Fibroblast of skin of left biceps (primary cell): ENCODE data around the gene HOXD10.

Source experiments
- DNase-seq, 2 experiments: peaks; one replicate each; pipeline ENCODE4 v3.0.0-alpha.2; 2013; ENCODE audit warnings: low read depth in 2 of 2

Gene HOXD10

DNA sequence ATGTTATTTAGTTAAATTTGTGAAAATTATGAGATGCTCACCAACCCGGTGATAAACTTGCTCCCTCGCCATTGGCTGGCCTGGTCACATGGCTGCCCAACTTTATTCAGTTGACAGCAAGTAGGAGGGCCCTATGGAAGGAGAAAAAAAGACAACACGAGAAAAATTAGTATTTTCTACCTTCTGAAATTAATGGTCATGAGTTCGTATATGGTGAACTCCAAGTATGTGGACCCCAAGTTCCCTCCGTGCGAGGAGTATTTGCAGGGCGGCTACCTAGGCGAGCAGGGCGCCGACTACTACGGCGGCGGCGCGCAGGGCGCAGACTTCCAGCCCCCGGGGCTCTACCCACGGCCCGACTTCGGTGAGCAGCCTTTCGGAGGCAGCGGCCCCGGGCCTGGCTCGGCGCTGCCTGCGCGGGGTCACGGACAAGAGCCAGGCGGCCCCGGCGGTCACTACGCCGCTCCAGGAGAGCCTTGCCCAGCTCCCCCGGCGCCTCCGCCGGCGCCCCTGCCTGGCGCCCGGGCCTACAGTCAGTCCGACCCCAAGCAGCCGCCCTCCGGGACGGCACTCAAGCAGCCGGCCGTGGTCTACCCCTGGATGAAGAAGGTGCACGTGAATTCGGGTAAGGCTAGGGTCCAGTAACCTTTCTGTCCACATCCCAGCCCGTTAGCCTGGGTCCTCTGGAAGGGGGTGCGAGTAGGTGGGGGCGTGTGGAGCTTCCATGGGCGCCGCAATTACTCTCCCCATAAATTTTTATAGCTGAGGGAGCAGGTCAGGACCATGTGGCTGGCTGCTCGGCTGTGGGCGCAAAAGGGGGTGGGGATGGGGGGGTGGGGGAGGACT is 35.1 kb downstream of the HOXD10 start, which contains the start of gene HOXD4:
Gene HOXD4 (plus strand): TSS at position 109 of the 846 bp plus-strand sequence. CDS start 84 bp downstream, at position 193.
- DNase-seq, result no peak

- no peak for DNase-seq
Observed at GRCh38 chr2:176152350-176153181, 36.0 kb downstream of the HOXD10 start.

DNA sequence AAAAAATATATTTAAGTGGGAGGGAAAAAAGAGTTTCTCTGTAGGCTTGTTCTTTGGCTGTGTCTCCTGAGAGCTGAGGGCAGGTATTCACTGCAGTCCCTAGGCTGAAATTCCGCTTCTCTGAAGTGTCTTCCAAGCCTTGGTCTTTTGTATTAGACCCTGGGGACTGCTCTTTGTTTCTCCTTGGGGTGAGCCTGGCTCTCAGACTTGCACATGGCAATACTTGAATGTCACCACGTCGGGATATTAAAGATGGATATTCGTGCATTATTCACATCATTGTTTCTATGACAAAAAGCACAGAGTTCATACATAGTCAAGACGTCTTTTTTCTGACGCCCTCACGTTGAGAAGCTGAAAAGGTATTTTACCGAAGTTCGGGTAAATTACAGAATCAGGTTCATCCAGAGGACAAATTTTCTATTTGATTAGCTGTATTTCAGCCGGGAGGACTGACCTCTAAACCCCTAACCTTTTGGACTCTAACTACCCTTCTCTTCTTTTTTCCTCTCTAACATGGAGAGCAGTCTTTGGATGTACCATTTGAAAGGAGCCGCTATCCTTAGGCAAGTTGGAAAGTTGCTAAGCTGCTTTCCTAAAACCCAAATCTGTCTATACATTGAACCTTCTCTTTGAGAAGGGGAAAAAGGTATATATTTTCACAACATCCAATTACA is 38.1 kb downstream of the HOXD10 start:
- DNase-seq, result no peak

DNA sequence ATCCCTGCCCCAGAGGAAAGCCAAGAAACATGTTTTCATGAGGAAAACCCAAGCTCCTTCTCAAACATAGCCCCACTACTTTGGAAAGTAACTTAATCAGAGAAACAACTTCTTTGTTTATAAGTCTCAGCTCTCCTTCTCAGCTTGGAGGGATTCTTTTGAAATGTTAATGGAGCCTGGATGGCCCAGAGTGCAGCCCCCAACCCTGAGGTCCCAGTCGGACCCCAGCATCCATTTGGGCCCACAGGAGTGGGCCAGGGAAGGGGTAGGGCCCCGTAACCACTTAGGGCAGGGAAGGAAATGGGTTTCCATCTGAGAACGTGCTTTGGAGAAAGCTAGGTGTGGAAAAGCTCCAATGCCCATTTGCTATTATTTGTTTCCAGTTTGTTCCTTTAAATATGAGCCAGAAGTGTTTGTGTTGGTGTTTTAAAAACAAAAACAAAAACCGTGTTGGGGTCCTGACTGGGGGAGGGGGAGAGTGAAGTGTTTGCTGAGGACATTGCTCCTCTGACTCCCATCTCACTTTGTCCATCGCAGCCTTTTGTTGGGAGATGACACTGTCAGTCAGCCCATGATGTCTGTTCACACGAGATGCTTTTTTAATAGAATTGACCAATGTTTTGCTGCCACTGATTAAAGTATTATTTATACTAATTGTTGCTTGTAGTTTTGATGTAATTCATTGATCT is 38.9 kb downstream of the HOXD10 start:
- DNase-seq, result no peak

- no peak for DNase-seq
Observed at GRCh38 chr2:176156301-176156806, 39.8 kb downstream of the HOXD10 start.

DNA sequence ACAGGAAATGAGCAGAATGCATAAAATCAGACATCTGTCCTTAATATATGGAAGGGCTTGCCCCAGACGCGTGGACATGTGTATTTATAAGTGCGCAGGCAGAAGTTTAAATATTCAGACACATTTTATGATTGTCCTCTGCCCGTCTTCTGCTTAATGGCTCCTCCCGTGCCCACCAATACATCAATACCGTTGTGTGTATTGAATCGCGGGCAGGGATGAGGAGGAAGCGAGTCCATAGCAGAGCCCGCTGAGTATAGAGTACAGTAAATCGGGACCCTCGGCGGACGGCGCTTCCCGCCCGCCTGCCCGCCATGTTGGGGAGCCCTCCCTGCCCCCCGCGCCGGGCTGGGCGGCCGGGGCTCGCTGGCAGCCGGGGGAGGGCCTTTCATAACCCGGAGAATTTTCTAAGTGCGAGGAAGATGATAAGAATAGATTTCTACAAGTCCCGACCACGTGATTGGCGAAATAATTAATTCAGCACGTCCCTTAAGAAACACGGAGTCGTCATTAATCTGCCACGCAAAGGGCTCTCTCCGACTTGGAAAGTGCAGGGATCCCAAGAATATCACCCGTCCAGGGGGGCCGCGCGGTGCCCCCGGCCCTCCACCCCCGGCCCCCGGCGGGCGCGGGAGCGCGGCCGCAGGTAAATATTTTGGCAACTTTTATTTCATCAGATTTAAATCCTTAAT is 40.4 kb downstream of the HOXD10 start, which contains the start of gene HOXD3:
Gene HOXD3 (plus strand): TSS at position 501 of the 692 bp plus-strand sequence. CDS start 11,808 bp downstream, outside the sequence.
- no peak for DNase-seq

DNA sequence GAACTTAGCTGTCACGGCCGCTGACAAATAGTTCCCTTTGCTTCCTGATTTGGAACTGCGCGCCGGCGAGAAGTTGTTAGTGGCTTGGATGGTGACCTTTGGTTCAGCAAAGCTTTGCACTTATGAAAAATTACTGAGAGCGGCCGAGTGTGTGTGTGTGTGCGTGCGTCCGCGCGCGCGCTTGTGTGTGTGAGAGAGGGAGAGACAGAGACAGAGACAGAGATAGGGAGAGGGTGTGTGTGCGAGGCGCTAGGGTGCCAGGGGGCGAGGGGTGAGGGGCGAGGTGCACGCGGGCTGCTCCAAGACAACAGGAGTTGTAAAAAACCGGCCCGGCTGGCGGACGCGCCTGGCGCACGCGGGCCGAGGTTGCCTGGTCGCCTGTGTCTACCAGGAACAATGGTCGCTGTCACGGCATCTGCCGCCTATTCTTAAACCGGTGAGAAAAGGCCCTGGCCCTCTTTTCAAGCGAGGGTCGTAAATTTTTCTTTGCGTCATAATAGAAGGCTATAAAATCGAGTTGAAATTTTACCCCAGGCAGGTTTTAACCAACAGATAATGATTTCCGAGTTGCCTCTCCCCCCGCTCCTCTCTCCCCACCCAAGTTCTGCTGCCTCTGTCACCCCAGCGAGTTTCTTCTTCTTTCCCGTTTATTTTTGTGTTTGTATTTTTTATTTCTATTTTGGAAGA is 41.1 kb downstream of the HOXD10 start:
- DNase-seq, result no peak

DNA sequence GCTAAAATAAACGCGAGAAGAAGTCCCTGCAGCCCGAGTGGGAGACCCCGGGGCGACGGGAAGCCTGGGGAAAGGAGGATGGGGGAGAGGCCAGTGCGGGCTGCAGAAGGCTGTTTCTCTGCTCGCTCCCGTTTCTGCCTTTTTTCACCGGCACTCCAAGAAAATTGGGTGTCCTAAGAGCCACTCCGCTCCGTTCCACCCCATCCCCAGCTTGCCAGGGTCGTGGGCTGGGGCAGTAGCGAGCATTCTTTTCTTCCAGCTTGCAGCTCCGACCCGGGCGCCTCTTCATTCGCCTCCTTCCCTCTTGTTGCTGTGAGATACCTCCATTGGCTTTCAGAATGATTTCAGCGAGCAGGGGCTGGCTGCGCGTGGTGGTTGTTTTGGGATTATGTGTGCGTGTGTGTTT is 41.6 kb downstream of the HOXD10 start:
- DNase-seq, result no peak

- DNase-seq, result no peak
Observed at GRCh38 chr2:176158855-176159662, 42.5 kb downstream of the HOXD10 start.

DNA sequence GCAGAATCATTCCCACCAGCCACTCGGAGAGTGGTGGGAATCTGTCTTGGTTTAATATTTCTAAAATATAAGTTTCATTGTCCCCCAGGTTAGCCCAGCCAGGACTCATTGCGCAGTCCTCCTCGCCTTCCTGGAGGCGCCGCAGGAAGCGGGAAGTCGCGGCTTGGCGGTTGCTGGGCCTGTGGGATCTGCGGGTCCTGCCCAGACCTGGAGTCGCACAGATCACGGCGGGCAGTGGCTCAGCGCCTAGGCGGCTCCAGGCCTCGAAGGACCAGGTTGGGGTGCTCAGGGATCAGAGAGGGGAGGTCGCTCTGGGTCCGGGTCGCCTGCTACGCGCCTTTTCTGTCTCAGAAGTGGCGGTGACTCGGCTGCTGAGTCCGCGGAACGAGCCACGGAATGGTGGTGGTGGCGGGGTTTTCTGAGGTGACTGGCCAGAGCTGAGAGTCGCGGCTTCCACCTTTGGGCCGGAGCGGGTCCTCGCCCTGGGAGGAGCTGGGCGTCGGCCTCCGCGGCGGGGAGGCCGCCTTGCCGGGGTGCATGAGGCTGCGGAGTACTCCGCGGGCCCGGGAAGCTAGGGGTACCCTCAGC is 43.2 kb downstream of the HOXD10 start:
- no peak for DNase-seq

- DNase-seq, result no peak
Observed at GRCh38 chr2:176160251-176160985, 43.8 kb downstream of the HOXD10 start.

DNA sequence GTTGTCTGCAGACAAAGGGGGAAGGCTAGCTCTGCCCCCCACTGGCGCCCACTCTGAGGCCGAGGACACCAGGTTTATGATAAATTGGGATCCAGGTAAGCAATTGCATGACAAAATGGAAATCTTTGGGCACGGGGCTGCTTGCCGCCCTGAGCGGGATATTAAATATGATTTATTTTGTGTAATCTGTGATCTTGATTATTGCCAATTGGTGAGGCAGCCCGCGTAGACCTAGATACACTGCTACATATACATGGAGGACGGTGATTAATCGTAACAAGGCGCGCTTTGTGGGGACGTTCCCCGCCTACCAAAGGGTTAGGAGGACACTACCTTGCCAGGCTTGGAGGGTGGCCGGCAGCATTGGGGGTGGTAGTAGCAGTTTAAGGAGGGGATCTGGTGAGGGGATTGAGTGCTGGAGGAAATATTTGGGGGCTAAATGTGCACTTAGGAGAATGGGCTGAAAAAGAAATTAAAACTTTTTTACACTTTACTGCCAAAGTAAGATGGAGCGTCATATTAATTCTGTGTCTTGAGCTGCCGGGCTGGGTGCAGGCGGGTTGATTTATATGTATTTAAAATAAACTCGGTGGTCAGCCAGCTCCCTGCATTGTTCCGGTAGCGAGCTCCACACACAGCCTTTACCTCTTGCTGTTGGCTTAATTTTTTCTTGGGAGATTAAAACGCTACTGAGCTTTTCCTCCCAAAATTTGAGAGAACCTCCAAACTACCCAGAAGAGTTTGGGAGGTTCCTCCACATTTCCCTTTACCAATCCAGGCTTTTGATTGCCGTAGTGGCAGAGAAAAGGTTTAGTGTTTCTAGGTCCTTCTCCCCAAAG is 44.6 kb downstream of the HOXD10 start:
- DNase-seq, result no peak

DNA sequence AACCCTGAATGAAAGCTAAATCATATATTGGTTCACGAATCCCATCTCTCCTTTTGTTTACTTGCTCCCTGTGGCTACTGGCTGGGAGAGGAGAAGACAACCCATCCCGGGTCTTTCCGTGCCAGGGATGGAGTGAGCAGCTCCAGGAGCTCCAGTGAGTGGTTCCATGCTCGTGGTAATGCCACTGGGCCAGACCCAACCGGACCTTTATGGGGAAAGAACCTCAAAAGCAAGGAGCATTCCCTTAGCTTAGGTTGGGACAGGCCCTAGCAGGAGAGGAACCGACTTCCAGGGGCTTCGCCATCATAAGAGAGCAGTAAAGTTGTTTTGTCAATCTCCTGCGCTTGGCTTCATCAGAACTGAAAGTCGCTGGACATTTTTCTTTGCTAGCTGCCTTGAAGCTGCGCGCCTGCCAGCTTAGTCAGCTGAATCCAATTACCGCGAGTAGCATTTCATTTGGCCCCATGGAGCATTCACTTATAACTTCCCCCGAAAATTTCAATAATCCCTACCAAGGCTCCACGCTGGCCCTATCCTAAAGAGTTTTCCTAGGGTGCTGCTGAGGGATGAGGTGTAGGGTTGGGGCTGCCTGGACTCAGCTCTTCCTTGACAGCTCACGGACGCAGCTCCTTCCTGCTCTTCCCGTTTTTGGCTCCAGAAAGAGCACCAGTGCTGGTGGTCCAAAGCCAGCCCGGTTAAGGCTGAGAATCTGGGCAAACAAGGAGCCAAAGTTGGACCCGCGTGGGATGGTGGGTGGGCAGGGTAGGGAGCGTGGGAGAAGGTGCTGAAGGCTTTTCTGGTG is 45.4 kb downstream of the HOXD10 start:
- DNase-seq, result peak; percentile 75 to 80

DNA sequence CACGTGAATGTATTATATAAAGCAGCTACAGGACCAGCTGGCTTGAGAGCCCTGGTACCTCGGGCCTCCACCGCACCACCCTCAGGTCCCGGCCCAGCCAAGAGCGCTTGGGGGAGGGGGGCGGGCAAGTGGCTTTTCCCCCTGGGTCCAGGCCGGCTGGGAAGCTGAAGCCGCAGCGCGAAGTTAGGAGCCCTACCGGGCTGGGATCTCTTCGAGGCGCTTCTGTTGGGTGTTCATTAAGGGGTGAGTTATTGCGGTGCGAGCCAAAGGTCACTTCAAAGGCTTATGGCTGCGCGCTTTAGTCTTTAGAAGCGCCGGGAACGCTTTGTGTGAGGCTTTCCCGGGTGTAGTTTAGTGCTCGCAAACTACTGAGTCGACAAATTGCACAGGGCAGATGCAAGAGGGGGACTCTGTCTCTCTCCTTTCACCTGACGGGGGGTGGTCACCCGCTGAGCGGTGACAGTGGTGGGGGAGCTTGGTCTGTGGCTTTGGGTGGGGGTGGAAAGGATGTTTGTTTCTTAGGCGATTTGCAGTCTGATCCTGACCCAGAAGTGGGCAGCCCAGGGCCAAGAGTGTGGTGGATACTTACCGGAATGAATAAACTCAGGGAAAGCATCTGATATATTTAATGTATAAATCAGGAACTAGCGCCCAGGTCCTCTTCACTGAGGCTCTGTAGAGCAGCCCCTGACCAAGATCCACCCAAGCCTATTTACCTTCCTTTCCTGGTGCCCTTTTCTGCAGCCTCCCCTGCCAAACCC is 46.5 kb downstream of the HOXD10 start:
- DNase-seq, result no peak

- DNase-seq, result no peak
Observed at GRCh38 chr2:176163672-176164056, 47.1 kb downstream of the HOXD10 start.

DNA sequence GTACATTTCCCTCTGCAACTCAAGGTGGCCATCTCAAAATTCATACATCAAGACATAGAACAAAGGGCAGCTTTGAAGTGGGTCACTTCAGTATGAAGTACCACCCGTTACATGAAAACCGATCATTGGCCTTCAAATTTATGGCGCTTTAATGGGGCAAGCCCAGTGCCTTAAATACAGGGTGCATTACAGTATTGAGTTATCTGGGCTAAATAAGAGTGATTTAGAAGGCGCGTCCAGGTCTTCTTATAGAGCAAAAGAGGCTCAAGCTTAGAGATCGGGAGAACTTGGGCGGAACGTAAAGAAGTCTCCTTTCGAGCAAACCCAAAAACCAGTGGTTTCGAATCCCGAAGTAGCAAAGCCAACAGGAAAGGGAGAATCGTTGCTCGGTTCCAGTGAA is 47.6 kb downstream of the HOXD10 start:
- DNase-seq, result no peak
